Adrenal gland (tissue), 5 donors: ENCODE data around the gene LTA.

ENCODE experiments used
- CTCF ChIP-seq, 6 experiments: fragments of 450-650 bp in 4 of 6; fragments of 200-600 bp in 2 of 6; sonication (generic) in 1 of 6; IDR thresholded peaks; 1 replicate in 5 of 6; 2 replicates in 1 of 6; pipeline versions ENCODE4 v1.5.1 to v1.8.0; 2016 to 2021; ENCODE audit warnings: antibody characterized with exemption in 6 of 6, mild to moderate bottlenecking in 2 of 6, moderate library complexity in 1 of 6
- POLR2A ChIP-seq, 2 donors: fragments of 450-650 bp; IDR thresholded peaks; one replicate each; pipeline ENCODE4 v1.6.1; 2017; ENCODE audit warnings: antibody characterized with exemption in 2 of 2, mild to moderate bottlenecking in 2 of 2, moderate library complexity in 1 of 2
- donor health status: DM: no; HTN: no; CAD: no.

- TF ChIP-seq CTCF (IDR thresholded peaks at IDR 0.05) (no peak), POLR2A (IDR thresholded peaks at IDR 0.05) (no peak)
Measured at GRCh38 chr6:31547727-31548543, 24.2 kb upstream of the LTA start.
